DMS153 treated with DMSO at 0.1 percent for 48 hours (cell line): Measurements from ENCODE around the gene OOSP2.
"Not testable (repeated sequence)": the region's sequence is repeated elsewhere in the genome, so short reads cannot be mapped to it uniquely, and the experiment has no call there.

Experiments
- DNase-seq: peaks from one replicate; lab custom pipeline; 2025; ENCODE audit not compliant: unreplicated experiment; lab: John Stamatoyannopoulos, UW

The OOSP2 gene, protein sequence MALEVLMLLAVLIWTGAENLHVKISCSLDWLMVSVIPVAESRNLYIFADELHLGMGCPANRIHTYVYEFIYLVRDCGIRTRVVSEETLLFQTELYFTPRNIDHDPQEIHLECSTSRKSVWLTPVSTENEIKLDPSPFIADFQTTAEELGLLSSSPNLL

DNA sequence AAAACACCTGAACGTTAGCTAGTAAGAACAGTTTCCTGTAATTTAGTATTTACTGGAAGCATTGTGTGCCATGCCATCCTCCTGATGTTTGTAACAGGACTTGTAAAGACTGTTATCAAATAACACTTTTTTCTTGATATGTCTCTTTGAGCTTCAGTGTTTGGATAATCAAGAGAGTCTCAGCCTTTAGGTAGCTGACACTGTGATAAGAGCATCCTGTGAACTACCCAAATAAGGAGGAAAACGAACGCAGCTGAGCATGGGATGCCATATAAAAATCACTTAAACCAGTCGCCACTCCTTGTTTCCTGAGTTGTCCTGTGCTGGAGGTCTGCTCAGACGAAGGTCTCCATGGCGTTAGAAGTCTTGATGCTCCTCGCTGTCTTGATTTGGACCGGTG is at the start of gene OOSP2:
TSS of gene OOSP2 (plus strand) at position 301 of the 400 bp plus-strand sequence. CDS start at position 352, 51 bp downstream.
- no peak for DNase-seq

DNA sequence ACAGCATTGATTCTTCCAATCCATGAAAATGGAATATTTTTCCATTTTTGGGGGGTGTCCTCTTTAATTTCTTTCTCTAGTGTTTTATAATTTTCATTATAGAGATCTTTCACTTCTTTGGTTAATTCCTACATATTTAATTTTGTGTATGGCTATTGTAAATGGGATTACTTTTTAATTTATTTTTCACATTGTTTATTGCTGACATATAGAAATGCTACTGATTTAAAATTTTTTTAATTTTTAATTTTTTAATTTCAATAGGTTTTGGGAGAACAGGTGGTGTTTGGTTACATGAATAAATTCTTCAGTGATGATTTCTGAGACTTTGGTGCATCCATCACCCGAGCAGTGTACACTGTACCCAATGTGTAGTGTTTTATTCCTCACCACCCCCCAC is 49.8 kb upstream of the OOSP2 start:
- no peak for DNase-seq

DNA sequence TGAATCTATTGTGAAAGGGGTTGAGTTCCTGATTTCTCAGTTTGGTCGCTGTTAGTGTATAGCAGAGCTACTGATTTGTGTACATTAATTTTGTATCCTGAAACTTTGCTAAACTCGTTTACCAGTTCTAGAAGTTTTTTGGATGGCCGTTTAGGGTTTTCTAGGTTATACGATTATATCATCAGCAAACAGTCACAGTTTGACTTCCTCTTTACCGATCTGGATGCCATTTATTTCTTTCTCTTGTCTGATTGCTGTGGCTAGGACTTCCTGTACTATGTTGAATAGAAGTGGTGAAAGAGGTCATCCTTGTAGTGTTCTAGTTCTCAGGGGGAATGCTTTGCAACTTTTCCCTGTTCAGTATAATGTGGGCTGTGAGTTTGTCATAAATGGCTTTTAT is 47.8 kb upstream of the OOSP2 start:
- no peak for DNase-seq

DNA sequence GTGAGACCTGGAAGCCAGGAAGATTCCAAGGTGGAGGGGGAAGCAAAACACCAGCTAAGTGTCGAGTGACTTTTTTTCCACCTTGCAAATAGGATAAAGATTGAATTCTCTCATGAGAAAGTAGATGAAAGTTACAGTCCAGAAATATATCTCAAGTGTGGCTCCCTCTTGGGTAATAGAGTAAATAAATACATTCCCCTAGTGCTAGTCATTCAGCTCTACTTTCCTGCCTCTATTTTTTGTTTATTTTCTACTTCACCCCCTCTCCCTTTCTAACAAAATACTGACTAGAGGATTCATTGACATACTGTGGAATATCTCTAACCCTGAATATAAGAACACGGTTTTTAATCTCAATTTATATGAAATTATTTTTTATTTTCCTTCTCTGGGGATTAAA is 42.4 kb upstream of the OOSP2 start:
- no peak for DNase-seq

DNA sequence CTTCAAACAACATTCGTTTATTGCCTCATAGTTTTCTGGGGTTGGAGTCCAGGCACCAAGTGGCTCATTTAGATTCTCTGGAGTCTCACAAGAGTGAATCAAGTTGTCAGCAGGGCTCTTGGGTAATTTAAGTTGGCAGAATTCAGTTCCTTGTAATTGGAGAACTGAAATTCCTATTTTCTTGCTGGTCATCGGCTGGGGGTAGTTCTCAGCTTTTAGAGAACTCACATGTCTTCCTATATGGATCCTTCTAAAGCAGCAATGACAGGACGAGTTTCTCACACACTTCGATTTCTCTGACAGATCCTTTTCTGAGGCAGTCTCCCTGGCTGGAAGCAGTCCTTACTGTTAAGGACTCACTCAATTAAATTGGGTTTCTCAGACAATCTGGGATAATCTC is 40.5 kb upstream of the OOSP2 start:
- no peak for DNase-seq

DNA sequence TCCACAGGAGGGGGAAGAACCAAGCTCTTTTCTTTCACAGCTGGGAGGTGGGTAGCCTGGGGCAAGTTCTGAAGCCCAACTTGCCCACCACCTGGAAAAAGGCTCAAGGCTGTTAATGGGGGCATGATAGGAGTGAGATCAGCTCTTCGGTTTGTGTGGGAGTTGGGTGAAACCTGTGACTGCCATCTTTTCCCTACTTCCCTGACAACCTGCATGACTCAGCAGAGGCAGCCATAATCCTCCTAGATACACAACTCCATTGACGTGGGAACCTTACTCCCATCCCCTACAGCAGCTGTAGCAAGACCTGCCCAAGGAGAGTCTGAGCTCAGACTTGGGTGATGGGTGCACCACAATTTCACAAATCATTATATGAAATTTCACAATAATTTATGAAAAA is 36.5 kb upstream of the OOSP2 start:
- no peak for DNase-seq

DNA sequence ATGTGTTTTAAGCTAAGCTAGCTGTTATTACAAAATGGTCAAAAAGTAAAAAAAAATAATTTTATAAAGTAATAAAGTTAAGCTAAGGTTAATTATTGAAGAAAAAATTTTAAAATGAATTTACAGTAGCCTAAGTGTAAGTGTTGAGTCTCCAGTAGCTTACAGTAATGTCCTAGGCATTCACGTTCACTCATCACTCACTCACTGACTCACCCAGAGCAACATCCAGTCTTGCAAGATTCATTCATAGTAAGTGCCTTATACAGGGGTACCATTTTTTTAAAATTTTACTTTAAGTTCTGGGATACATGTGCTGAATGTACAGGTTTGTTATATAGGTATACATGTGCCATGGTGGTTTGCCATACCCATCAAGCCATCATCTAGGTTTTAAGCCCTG is 34.8 kb upstream of the OOSP2 start:
- no peak for DNase-seq

DNA sequence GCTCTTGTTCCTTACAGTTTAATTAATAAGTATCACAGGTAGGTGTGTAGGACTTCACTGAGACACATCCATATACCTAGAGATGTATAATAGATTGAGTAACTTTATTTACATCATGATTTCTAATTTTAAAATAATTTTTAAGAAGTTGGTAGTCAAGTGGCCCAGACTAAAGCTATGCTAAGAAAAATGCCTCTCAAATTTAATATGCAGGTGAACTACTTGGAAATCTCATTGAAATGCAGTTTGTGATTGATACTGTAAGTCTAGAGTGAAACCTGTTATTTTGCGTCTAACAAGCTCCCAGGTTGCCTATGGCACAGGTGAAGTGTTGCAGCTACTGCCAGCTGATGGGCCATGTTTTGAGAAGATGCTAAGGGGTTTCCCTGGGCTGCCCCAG is 23.3 kb upstream of the OOSP2 start, which contains the start of gene OOSP4B:
TSS of gene OOSP4B (plus strand) at position 301 of the 400 bp plus-strand sequence.
- no peak for DNase-seq

DNA sequence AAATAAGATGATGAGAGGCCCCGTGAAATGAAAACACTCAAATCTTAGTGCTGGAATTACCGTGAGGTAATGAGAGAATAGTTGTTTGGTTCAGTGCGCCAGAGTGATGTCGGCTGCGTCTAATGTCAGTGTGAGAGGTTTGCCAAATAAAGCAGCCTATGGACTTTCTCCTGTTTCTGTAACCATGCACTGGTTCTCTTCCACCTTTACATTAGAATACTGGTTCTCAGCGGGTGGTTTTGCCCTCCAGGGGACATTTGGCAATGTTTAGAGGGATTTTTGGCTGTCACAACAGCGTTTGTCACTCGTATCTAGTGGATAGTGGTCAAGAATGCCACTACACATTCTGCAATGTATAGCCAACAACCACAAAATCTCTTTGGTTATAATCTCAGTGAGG is 22.2 kb upstream of the OOSP2 start:
- DNase-seq, result no peak

DNA sequence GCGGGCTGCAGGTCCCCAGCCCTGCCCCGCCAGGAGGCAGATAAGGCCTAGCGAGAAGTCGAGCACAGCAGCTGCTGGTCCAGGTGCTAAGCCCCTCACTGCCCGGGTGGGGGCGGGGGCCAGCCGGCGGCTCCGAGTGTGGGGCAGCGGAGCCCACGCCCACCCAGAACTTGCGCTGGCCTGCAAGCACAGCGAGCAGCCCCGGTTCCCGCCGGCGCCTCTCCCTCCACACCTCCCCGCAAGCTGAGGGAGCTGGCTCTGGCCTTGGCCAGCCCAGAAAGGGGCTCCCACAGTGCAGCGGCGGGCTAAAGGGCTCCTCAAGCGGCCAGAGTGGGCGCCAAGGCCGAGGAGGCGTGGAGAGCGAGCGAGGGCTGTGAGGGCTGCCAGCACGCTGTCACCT is 19.8 kb upstream of the OOSP2 start:
- not testable (repeated sequence) for DNase-seq

DNA sequence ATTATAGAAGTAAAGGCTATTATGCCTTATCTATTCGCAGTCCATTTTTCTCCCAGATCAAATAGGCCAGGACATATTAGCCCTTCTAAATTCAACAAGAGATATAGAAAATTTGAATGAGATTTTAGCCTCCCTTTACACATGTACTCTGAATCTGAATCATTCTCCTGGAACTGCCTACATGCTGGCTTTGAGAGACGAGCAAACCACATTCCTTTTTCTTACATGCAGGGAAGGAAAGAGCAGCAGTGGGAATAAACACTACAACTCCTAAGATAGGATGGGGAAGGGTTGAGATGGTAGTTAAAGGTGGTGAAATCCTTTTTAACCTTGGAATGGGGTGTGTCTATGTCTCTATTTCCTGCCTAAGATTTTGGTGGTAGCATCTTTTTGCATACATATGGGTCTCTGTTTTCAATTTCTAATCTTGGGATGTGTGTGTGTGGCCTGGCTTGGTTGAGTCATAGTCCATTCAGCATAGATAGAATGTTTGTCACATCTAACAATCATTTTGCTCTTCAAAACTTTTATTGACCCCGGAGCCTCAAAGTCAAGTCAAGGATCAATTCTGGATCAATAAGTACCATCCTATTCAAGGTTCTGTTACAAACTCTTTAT is 11.1 kb upstream of the OOSP2 start:
- DNase-seq, result no peak

DNA sequence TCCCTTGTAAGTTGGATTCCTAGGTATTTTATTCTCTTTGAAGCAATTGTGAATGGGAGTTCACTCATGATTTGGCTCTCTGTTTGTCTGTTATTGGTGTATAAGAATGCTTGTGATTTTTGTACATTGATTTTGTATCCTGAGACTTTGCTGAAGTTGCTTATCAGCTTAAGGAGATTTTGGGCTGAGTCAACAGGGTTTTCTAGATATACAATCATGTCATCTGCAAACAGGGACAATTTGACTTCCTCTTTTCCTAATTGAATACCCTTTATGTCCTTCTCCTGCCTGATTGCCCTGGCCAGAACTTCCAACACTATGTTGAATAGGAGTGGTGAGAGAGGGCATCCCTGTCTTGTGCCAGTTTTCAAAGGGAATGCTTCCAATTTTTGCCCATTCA is 10.2 kb downstream of the OOSP2 start:
- DNase-seq, result not testable (repeated sequence)

DNA sequence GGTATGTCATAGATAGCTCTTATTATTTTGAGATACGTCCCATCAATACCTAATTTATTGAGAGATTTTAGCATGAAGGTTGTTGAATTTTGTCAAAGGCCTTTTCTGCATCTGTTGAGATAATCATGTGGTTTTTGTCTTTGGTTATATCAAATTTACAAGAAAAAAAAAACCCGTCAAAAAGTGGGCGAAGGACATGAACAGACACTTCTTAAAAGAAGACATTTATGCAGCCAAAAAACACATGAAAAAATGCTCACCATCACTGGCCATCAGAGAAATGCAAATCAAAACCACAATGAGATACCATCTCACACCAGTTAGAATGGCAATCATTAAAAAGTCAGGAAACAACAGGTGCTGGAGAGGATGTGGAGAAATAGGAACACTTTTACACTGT is 10.6 kb downstream of the OOSP2 start:
- not testable (repeated sequence) for DNase-seq

DNA sequence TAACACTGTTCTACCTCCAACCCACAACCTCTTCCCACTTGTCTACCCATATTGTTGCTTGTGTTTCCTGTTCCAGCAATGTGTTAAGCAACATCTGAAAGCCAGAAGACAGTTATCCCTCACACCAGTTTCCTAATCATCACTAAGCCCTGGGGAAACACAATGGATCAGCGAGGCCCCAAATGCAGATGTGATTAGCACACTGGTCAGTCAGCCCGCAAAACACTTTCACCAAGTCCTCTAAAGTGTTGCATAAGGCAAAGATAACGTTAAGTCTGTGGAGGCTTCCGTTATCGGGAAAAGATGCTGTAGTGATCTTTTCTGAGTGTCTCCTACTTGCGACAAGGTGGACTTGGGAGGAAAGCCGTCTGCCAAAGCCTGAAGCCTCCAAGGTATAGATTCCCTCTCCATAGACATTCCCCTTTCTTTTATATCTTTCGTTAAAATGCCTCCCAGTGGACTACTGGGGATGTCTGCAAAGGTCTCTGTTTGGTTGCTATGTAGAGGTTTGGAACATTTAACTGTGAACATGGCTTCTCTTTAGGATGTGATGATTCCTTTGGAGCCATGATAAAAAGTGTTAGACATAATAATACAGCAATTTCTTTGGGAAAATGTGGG is 16.2 kb downstream of the OOSP2 start, which contains the start of gene MS4A3:
TSS of gene MS4A3 (plus strand) at position 317 of the 621 bp plus-strand sequence. CDS start 4,496 bp downstream, outside the sequence.
- DNase-seq, result no peak

DNA sequence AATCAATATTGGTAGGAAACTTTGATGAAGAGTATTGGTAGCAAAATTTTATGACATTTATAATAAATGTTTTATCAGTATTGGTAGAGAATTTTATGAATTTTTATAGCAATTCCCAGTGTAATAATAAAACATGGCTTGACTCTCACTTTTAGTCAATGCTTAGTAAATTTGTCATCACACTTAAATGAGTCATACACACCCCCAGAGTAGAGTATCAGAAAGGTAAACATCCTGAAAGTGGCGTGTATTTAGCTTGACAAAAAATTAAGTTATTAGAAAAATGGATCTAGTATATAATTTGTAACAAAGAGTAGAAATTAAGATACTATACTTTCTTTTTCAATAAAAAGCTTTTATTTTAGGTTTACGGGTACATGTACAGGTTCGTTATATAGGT is 18.8 kb downstream of the OOSP2 start:
- no peak for DNase-seq

DNA sequence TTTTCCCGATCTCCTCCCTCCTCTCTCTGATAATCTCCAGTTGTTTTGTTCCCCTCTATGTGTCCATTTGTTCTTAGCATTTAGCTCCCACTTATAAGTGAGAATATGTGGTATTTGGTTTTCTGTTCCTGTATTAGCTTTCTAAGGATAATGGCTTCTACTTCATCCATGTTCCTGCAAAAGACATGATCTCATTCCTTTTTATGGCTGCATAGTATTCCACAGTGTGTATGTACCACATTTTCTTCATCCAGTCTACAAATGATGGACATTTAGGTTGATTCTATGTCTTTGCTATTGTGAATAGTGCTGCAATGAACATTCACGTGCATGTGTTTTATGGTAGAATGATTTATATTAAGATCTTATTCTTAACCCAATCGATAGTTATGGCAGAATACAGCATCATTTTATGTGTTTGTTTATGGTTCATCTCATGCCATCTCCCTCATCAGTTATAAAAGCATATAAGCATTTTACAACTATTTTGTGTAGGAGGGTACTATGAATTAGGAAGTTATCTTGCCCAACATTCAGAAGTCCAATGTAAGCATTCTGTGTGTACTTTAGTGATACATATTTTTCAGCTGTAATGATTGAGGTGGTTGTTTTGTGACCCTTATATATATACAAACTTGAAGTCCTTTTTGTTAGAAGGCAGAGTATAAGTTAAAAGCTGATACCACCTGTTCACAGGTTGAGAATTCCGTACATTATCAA is 19.5 kb downstream of the OOSP2 start:
- DNase-seq, result no peak

DNA sequence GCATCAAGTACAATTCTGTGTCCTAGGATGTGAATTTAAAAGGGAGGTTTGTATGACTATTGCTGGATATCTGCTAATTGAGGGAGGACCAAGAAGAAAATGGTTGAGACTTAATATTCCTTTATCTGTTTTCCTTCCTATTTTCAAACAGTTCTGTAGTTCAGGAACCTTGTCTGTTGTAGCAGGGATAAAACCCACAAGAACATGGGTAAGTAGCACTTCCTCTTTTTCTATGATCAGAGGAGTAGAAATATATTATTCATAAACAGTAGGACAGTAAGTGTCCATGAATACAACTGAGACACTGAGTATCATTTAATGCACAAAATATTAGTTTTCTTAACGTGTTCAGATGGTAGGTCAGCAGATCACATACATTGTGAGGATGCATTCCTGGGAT is 23.9 kb downstream of the OOSP2 start:
- DNase-seq, result no peak

DNA sequence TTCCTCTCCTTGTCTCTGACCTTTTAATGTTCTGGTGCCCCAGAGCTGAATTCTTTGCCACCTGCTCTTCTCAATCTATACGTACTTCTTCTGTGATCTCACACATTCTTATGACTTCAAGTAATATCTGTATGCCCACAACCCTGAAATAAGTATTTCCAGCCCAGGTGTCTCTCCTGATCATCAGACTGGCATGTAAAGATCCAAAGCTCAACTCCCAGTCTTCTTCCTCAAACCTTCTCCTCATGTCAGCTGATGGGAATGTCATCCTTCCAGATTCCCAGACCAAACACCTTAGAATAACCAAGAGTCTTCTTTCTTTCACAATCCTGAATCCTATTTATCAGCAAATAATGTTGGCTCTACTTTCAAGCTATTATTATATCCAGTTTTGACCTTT is 25.6 kb downstream of the OOSP2 start:
- DNase-seq, result no peak

DNA sequence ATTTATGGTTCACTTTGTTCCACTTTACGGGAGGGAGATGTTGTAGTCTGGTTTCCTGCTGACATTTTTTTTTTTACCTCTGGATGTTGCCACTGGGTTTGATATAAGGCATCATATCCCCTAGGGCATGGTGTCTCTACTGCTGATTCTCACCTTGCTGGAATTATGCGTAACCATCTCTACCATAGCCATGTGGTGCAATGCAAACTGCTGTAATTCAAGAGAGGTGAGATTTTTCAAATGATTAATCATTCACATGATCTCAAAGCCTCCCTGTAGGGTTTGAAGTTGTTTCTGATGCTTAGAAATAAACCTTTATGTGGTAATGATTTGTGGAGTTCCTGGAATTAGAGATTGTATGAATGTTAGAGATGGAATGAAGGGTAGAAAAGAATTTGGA is 29.2 kb downstream of the OOSP2 start:
- DNase-seq, result no peak

DNA sequence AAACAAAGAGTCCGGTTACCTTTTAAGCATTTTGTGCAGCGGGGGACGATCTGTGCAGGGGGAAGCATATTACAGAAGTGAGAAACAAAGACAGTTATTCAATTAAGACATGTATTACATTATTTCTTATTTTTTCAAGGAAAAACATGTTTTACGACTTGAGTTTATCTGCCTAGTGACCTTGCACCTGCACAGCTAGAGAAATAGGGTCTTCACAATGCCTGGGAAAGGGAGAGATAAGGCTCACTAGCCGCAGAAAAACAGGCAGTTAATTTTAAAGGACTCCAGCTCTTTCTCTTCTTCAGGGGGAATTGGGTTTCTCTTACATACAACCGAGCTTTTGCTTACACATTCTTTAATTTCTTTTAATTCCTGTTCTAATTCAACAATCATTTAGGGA is 31.4 kb downstream of the OOSP2 start:
- not testable (repeated sequence) for DNase-seq

DNA sequence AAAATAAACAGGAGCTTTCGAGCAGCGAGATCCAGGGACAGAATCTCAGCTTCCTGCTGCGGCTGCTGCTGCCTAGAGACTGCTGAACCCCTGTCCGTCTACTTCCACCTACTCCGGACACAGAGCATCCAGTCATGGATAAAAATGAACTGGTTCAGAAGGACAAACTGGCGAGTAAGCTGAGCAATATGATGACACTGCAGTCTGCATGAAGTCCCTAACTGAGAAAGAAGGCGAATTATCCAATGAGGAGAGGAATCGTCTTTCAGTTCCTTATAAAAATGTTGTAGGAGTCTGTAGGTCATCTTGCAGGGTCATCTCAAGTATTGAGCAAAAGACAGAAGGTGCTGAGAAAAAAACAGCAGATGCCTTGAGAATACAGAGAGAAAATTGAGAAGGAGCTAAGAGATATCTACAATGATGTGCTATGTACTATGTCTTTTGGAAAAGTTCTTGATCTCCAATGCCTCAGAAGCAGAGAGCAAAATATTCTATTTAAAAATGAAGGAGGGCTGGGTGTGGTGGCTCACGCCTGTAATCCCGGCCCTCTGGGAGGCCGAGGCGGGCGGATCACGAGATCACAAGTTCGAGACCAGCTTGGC is 37.1 kb downstream of the OOSP2 start:
- DNase-seq, result no peak
